PC-3 (cell line): Measurements from ENCODE around the gene SOCS4.

ENCODE experiments used
- CTCF ChIP-seq: fragments of 300-600 bp; sonication (generic); conservative IDR thresholded peaks from 2 replicates; pipeline ENCODE4 v1.5.1; 2017; ENCODE audit warnings: antibody characterized with exemption, low read depth, mild to moderate bottlenecking, low read length
- EZH2 ChIP-seq: fragments of 300-600 bp; sonication (generic); IDR thresholded peaks from one replicate; pipeline ENCODE4 v1.6.1; 2017; ENCODE audit warnings: antibody characterized with exemption, mild to moderate bottlenecking, low read length; ENCODE audit not compliant: unreplicated experiment

GRCh38 chr14:55015006-55015405 lies 12.0 kb upstream of the SOCS4 start:
- TF ChIP-seq EZH2: no peak
- no peak for TF ChIP-seq CTCF
